A673 (cell line): ENCODE measurements around the gene IQUB. TPM values are rescaled to one million over a fixed set of nuclear protein-coding genes. Genes with fewer than 3 reads are reported as not detected.

Source experiments
- BruUV-seq: library from RNA; stranded (reverse); fragments of 400-500 nt; replicated peaks from 2 replicates; lab custom pipeline; 2021; lab: Mats Ljungman, UMichigan
- CTCF ChIA-PET: fragments of 300-600 bp; sonication (Branson Sonifier 250); formaldehyde crosslinking; loops from one replicate; lab custom pipeline; 2022; ENCODE audit warnings: antibody characterized with exemption; lab: Charles Lee
- POLR2A ChIA-PET: fragments of 300-600 bp; sonication (Branson Sonifier 250); formaldehyde crosslinking; loops from one replicate; lab custom pipeline; 2022; ENCODE audit warnings: antibody characterized with exemption; ENCODE audit not compliant: low non-redundant PET; lab: Charles Lee
- DNase-seq: peaks from one replicate; pipeline ENCODE4 v3.0.0-alpha.2; 2015; ENCODE audit warnings: low spot score
- H3K27ac ChIP-seq: fragments of 200-600 bp; sonication (generic); 2 replicates; pipeline ENCODE4 v1.5.1; 2016; ENCODE audit warnings: mixed run types, low read depth, mild to moderate bottlenecking, mixed read lengths, antibody characterized with exemption, low read length; ENCODE audit not compliant: poor library complexity, severe bottlenecking
- H3K27me3 ChIP-seq: fragments of 200-600 bp; sonication (generic); replicated peaks from 2 replicates; pipeline ENCODE4 v1.6.1; 2017; ENCODE audit warnings: mixed run types, low read depth, mild to moderate bottlenecking, mixed read lengths, antibody characterized with exemption, low read length; ENCODE audit not compliant: insufficient read depth, poor library complexity
- H3K36me3 ChIP-seq: fragments of 200-600 bp; sonication (generic); 2 replicates; pipeline ENCODE4 v1.6.1; 2016; ENCODE audit warnings: mixed run types, mild to moderate bottlenecking, mixed read lengths, antibody characterized with exemption, low read length; ENCODE audit not compliant: insufficient read depth, poor library complexity, severe bottlenecking
- H3K4me1 ChIP-seq: fragments of 200-600 bp; sonication (generic); 2 replicates; pipeline ENCODE4 v1.6.1; 2017; ENCODE audit warnings: mixed run types, mild to moderate bottlenecking, mixed read lengths, antibody characterized with exemption, low read length; ENCODE audit not compliant: insufficient read depth, poor library complexity, severe bottlenecking
- H3K4me3 ChIP-seq: fragments of 200-600 bp; sonication (generic); 2 replicates; pipeline ENCODE4 v1.5.1; 2016; ENCODE audit warnings: low read depth, mixed run types, mild to moderate bottlenecking, mixed read lengths, low read length; ENCODE audit not compliant: poor library complexity, severe bottlenecking
- H3K9me3 ChIP-seq: fragments of 200-600 bp; sonication (generic); 2 replicates; pipeline ENCODE4 v1.6.1; 2016; ENCODE audit warnings: mixed run types, low read depth, mild to moderate bottlenecking, mixed read lengths, antibody characterized with exemption, low read length; ENCODE audit not compliant: poor library complexity, severe bottlenecking
- EZH2 ChIP-seq: fragments of 200-600 bp; sonication (generic); IDR thresholded peaks from 2 replicates; pipeline ENCODE4 v1.6.1; 2017; ENCODE audit warnings: borderline replicate concordance, low read depth, mild to moderate bottlenecking, mixed read lengths, antibody characterized with exemption, low read length; ENCODE audit not compliant: poor library complexity, severe bottlenecking
- intact Hi-C: fragments of 100-400 bp; cut with micrococcal nuclease; formaldehyde crosslinking; loops from one replicate; pipeline ENCODE4 v1.10.0; 2022; ENCODE audit not compliant: unreplicated experiment
- total RNA-seq: library from RNA; stranded (reverse); gene quantifications from 2 replicates; pipeline ENCODE4 v1.2.3, GENCODE V29; 2021
- TF ChIP-seq, protein P1 (sequence below): fragments of 300-800, 200-600 bp; sonication (generic); conservative IDR thresholded peaks from 2 replicates; pipeline ENCODE4 v1.5.1; 2017; ENCODE audit warnings: low read depth, mild to moderate bottlenecking, antibody characterized with exemption, low read length, moderate library complexity, mixed read lengths

The IQUB gene
- total RNA-seq, 1 experiment from 2014 or later = 0.62 TPM

DNA sequence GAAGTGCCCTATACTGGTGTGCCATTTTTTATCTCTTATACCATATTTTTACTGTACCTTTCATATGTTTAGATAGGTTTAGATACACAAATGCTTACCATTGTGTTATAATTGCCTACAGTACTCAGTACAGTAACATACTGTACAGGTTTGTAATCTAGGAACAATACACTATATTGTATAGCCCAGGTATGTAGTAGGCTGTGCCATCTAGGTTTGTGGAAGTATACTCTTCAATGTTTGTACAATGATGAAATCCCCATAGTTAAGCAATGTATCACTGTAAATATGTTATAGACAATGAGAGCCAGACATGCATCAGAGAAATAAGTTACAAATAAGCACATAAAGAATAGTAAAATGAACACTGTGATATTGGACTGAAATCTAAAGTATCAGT, 109.1 kb downstream of the IQUB start:
- TF ChIP-seq EZH2 = no peak
- TF ChIP-seq, protein P1, sequence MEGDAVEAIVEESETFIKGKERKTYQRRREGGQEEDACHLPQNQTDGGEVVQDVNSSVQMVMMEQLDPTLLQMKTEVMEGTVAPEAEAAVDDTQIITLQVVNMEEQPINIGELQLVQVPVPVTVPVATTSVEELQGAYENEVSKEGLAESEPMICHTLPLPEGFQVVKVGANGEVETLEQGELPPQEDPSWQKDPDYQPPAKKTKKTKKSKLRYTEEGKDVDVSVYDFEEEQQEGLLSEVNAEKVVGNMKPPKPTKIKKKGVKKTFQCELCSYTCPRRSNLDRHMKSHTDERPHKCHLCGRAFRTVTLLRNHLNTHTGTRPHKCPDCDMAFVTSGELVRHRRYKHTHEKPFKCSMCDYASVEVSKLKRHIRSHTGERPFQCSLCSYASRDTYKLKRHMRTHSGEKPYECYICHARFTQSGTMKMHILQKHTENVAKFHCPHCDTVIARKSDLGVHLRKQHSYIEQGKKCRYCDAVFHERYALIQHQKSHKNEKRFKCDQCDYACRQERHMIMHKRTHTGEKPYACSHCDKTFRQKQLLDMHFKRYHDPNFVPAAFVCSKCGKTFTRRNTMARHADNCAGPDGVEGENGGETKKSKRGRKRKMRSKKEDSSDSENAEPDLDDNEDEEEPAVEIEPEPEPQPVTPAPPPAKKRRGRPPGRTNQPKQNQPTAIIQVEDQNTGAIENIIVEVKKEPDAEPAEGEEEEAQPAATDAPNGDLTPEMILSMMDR = no peak
- H3K27me3 ChIP-seq = no peaks in the 10 kb centered on the region
- no peak overlapping the region for H3K27ac ChIP-seq
- H3K4me3 ChIP-seq = no peak overlapping the region
- intact Hi-C loops = no loop called here
- DNase-seq = no peak
- CTCF ChIA-PET = no interaction called here
- no peaks in the 10 kb centered on the region for H3K36me3 ChIP-seq
- H3K9me3 ChIP-seq = no peaks in the 10 kb centered on the region
- no peaks in the 10 kb centered on the region for H3K4me1 ChIP-seq
- POLR2A ChIA-PET = no interaction called here
- no TSS peak for BruUV-seq

DNA sequence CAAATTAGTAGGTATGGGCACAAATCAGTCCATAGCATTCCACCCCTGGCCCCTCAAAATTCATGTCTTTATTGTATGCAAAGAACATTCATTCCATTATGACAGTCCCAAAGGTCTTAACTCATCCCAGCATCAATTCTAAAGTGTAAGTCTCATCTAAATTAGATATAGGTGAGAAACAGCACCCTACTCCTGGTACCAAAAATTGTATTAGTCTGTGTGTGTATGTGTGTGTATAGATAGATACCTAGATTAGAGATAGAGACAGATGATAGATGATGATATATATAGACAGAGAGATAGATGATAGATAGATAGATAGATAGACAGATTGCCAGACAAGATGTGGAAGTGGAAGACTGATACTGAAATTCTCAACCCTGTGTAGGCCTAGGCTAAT, 109.9 kb downstream of the IQUB start:
- Histone ChIP-seq H3K27ac (no peak overlapping the region), H3K4me1 (no peaks in the 10 kb centered on the region), H3K4me3 (no peak overlapping the region), H3K9me3 (no peaks in the 10 kb centered on the region), H3K36me3 (no peaks in the 10 kb centered on the region), H3K27me3 (no peaks in the 10 kb centered on the region)
- ChIA-PET CTCF (no interaction called here), POLR2A (no interaction called here)
- no peak for DNase-seq
- intact Hi-C loops = no loop called here
- BruUV-seq = no TSS peak
- no peak for TF ChIP-seq EZH2
- TF ChIP-seq, protein P1 = no peak

DNA sequence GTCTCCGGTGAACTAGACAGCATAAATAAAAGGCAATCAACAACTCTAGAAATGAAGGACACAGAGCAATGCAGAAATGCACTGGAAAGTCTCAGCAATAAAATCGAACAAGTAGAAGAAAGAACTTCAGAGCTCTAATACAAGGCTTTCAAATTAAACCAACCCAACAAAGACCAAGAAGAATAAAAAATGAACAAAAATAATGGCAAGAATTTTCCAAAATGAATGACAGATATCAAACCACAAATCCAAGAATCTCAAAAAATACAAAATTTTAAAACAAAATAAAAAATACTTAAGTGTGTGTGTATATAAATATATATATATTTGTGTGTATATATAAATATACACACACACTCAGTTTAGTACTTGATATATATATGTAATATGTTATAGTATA, 110.8 kb downstream of the IQUB start:
- H3K9me3 ChIP-seq = no peaks in the 10 kb centered on the region
- no peaks in the 10 kb centered on the region for H3K27me3 ChIP-seq
- no peaks in the 10 kb centered on the region for H3K4me1 ChIP-seq
- no TSS peak for BruUV-seq
- H3K4me3 ChIP-seq = no peak overlapping the region
- CTCF ChIA-PET = no interaction called here
- no peaks in the 10 kb centered on the region for H3K36me3 ChIP-seq
- no peak for TF ChIP-seq EZH2
- TF ChIP-seq, protein P1 = no peak
- DNase-seq = no peak
- intact Hi-C loops = no loop called here
- no peak overlapping the region for H3K27ac ChIP-seq
- POLR2A ChIA-PET = no interaction called here
